HepG2 (cell line): ENCODE results near the gene CMIP. TPM values are rescaled to one million over a fixed set of nuclear protein-coding genes. Genes with fewer than 3 reads are reported as not detected.
A peak's percentile ranks its signal among the peaks of the same experiment; 100 is the strongest.

ENCODE experiments used
- FOXO1 ChIP-seq: sonication (generic); formaldehyde crosslinking; IDR thresholded peaks from 2 replicates; pipeline ENCODE4 v1.4.0; 2020; ENCODE audit warnings: missing genetic modification reagents
- JUND ChIP-seq: sonication (generic); formaldehyde crosslinking; IDR thresholded peaks from 2 replicates; pipeline ENCODE4 v1.8.0; 2022; ENCODE audit warnings: mild to moderate bottlenecking, missing genetic modification reagents
- KLF11 ChIP-seq: IDR thresholded peaks from 2 replicates; pipeline ENCODE4 v1.6.1; 2016; ENCODE audit warnings: missing compliant biosample characterization
- NR2F6 ChIP-seq, 2 experiments: IDR thresholded peaks; 2 replicates each; pipeline ENCODE4 v1.6.1; 2016; ENCODE audit warnings: antibody characterized with exemption in 1 of 2, mild to moderate bottlenecking in 1 of 2
- SATB2 ChIP-seq: sonication (generic); formaldehyde crosslinking; IDR thresholded peaks from 2 replicates; pipeline ENCODE4 v1.5.0; 2020; ENCODE audit warnings: missing genetic modification reagents
- TEAD2 ChIP-seq: sonication (generic); formaldehyde crosslinking; IDR thresholded peaks from 2 replicates; pipeline ENCODE4 v1.9.0; 2021; ENCODE audit warnings: missing genetic modification reagents
- ZBTB3 ChIP-seq: sonication (generic); formaldehyde crosslinking; IDR thresholded peaks from 2 replicates; pipeline ENCODE4 v1.4.0; 2020; ENCODE audit warnings: low read depth, mild to moderate bottlenecking, moderate library complexity, missing genetic modification reagents, borderline replicate concordance
- ZNF225 ChIP-seq: sonication (generic); formaldehyde crosslinking; IDR thresholded peaks from 2 replicates; pipeline ENCODE4 v1.4.0; 2020; ENCODE audit warnings: mild to moderate bottlenecking, missing genetic modification reagents
- ZNF660 ChIP-seq: sonication (generic); formaldehyde crosslinking; IDR thresholded peaks from 2 replicates; pipeline ENCODE4 v1.5.1; 2020; ENCODE audit warnings: mild to moderate bottlenecking, low read depth, missing genetic modification reagents, borderline replicate concordance
- ZNF713 ChIP-seq: sonication (generic); formaldehyde crosslinking; IDR thresholded peaks from 2 replicates; pipeline ENCODE4 v1.4.0; 2020; ENCODE audit warnings: mild to moderate bottlenecking, missing genetic modification reagents
- ZNF761 ChIP-seq: sonication (generic); formaldehyde crosslinking; conservative IDR thresholded peaks from 2 replicates; pipeline ENCODE4 v1.4.0; 2020; ENCODE audit warnings: mild to moderate bottlenecking, missing genetic modification reagents
- polyA plus RNA-seq, 8 experiments: library from polyadenylated mRNA; depleted of rRNA in 3 of 8; stranded (reverse) in 7 of 8; unstranded in 1 of 8; fragments of >200 nt; fragmentation: Illumina TruSeq in 4 of 8; extraction: Trizol in 4 of 8; gene quantifications; 2 replicates each; pipeline versions ENCODE4 v1.2.1 to v1.2.3, GENCODE V29; 2011 to 2016; ENCODE audit warnings: low read depth in 4 of 8, missing spikeins in 1 of 8, mixed read lengths in 1 of 8; ENCODE audit not compliant: insufficient read depth in 1 of 8
- total RNA-seq, 5 experiments: library from RNA; depleted of rRNA; stranded (reverse); fragments of >200 nt; fragmentation: Illumina TruSeq; extraction: Trizol; gene quantifications; 2 replicates each; pipeline ENCODE4 v1.2.3, GENCODE V29; 2016; ENCODE audit warnings: low read depth in 1 of 5
- TF ChIP-seq, protein P1 (sequence below): sonication (generic); formaldehyde crosslinking; IDR thresholded peaks from 2 replicates; pipeline ENCODE4 v1.5.0; 2020; ENCODE audit warnings: mild to moderate bottlenecking, low read depth, missing genetic modification reagents, borderline replicate concordance
- TF ChIP-seq, protein P2 (sequence below): sonication (generic); formaldehyde crosslinking; IDR thresholded peaks from 2 replicates; pipeline ENCODE4 v1.4.0; 2020; ENCODE audit warnings: missing genetic modification reagents, mild to moderate bottlenecking, borderline replicate concordance
- TF ChIP-seq, protein P3 (sequence below): sonication (generic); formaldehyde crosslinking; IDR thresholded peaks from 2 replicates; pipeline ENCODE4 v1.4.0; 2020; ENCODE audit warnings: mild to moderate bottlenecking, missing genetic modification reagents
- TF ChIP-seq, protein P4 (sequence below): sonication (generic); formaldehyde crosslinking; IDR thresholded peaks from 2 replicates; pipeline ENCODE4 v1.4.0; 2020; ENCODE audit warnings: missing genetic modification reagents; ENCODE audit errors: not compliant biosample characterization
- TF ChIP-seq, protein P5 (sequence below): sonication (generic); formaldehyde crosslinking; IDR thresholded peaks from 2 replicates; pipeline ENCODE4 v1.4.0; 2020; ENCODE audit warnings: mild to moderate bottlenecking, missing genetic modification reagents
- TF ChIP-seq, protein P6 (sequence below): sonication (generic); formaldehyde crosslinking; conservative IDR thresholded peaks from 2 replicates; pipeline ENCODE4 v1.4.0; 2020; ENCODE audit warnings: missing genetic modification reagents

The CMIP gene
- total and polyA plus RNA-seq, 2 of the 13 experiments (the other 11 are each of a cell fraction or from before 2014, with no cell fraction given): 10.9 to 18.1 TPM

DNA sequence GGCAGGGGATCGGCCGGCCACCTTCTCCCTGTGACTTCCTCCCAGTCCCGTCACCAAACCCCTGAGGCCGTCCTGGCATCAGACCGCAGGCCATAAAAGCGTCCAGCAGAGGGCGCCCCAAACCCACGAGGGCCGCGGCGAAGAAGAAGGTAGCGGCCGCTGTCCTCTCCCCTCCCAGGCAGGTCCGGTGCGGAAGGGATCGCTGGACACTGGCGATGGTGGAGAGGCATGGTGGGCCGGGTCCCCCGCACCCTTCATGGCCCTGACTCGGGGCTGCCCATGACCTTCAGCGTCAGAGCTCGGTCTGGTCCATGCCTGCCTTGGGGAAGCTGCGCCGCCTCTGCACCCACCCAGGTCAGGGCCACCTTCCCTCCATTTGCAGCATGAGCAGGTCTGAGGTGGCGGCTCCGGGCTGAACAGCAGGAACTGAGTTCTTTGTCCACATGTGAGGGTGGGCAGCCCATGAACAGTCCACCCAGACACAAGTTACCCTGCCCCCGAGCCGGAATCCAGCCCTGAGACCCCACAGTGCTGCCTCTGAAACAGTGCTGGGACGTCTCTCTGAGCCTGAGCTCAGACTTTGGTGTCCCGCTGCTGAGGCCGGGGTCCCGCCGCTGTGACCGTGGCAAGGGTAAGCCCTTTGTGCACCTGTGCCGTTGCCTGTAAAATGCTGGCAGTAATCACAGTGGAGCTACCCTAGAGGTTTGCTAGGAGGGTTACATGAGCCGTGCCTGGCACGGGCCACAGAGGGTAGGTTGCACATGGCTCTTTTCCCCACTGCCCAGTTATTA is 40.8 kb upstream of the CMIP start (continued):
- TF ChIP-seq JUND (CRISPR knock-in tag): 0 out of 2 replicates have a peak, but pooled peaks have one; percentile 56
- no peak for TF ChIP-seq ZBTB3 (CRISPR knock-in tag)
- TF ChIP-seq TEAD2 (CRISPR knock-in tag): no peak
- TF ChIP-seq ZNF660 (CRISPR knock-in tag): no peak
- no peak for TF ChIP-seq NR2F6 (IDR thresholded peaks at IDR 0.05)
- TF ChIP-seq NR2F6 (CRISPR knock-in tag; IDR thresholded peaks at IDR 0.05): peak; percentile 66
- TF ChIP-seq SATB2 (CRISPR knock-in tag): 0 out of 2 replicates have a peak, but pooled peaks have one; percentile 43
- TF ChIP-seq, protein P1, sequence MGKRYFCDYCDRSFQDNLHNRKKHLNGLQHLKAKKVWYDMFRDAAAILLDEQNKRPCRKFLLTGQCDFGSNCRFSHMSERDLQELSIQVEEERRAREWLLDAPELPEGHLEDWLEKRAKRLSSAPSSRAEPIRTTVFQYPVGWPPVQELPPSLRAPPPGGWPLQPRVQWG (CRISPR knock-in tag): no peak
- TF ChIP-seq FOXO1 (CRISPR knock-in tag): peak; percentile 59; the same call in 1 of the 2 replicates
- TF ChIP-seq, protein P2, sequence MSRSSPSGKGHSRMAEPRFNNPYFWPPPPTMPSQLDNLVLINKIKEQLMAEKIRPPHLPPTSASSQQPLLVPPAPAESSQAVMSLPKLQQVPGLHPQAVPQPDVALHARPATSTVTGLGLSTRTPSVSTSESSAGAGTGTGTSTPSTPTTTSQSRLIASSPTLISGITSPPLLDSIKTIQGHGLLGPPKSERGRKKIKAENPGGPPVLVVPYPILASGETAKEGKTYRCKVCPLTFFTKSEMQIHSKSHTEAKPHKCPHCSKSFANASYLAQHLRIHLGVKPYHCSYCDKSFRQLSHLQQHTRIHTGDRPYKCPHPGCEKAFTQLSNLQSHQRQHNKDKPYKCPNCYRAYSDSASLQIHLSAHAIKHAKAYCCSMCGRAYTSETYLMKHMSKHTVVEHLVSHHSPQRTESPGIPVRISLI (CRISPR knock-in tag): 0 out of 2 replicates have a peak, but pooled peaks have one; percentile 43
- TF ChIP-seq, protein P3, sequence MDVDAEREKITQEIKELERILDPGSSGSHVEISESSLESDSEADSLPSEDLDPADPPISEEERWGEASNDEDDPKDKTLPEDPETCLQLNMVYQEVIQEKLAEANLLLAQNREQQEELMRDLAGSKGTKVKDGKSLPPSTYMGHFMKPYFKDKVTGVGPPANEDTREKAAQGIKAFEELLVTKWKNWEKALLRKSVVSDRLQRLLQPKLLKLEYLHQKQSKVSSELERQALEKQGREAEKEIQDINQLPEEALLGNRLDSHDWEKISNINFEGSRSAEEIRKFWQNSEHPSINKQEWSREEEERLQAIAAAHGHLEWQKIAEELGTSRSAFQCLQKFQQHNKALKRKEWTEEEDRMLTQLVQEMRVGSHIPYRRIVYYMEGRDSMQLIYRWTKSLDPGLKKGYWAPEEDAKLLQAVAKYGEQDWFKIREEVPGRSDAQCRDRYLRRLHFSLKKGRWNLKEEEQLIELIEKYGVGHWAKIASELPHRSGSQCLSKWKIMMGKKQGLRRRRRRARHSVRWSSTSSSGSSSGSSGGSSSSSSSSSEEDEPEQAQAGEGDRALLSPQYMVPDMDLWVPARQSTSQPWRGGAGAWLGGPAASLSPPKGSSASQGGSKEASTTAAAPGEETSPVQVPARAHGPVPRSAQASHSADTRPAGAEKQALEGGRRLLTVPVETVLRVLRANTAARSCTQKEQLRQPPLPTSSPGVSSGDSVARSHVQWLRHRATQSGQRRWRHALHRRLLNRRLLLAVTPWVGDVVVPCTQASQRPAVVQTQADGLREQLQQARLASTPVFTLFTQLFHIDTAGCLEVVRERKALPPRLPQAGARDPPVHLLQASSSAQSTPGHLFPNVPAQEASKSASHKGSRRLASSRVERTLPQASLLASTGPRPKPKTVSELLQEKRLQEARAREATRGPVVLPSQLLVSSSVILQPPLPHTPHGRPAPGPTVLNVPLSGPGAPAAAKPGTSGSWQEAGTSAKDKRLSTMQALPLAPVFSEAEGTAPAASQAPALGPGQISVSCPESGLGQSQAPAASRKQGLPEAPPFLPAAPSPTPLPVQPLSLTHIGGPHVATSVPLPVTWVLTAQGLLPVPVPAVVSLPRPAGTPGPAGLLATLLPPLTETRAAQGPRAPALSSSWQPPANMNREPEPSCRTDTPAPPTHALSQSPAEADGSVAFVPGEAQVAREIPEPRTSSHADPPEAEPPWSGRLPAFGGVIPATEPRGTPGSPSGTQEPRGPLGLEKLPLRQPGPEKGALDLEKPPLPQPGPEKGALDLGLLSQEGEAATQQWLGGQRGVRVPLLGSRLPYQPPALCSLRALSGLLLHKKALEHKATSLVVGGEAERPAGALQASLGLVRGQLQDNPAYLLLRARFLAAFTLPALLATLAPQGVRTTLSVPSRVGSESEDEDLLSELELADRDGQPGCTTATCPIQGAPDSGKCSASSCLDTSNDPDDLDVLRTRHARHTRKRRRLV: no peak
- TF ChIP-seq ZNF761 (CRISPR knock-in tag): peak; percentile 37; the same call in 1 of the 2 replicates
- TF ChIP-seq ZNF713 (CRISPR knock-in tag): 0 out of 2 replicates have a peak, but pooled peaks have one; percentile 27
- peak; percentile 96 for TF ChIP-seq ZNF225 (CRISPR knock-in tag)
- TF ChIP-seq, protein P4, sequence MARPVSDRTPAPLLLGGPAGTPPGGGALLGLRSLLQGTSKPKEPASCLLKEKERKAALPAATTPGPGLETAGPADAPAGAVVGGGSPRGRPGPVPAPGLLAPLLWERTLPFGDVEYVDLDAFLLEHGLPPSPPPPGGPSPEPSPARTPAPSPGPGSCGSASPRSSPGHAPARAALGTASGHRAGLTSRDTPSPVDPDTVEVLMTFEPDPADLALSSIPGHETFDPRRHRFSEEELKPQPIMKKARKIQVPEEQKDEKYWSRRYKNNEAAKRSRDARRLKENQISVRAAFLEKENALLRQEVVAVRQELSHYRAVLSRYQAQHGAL (CRISPR knock-in tag): peak; percentile 51
- TF ChIP-seq, protein P5, sequence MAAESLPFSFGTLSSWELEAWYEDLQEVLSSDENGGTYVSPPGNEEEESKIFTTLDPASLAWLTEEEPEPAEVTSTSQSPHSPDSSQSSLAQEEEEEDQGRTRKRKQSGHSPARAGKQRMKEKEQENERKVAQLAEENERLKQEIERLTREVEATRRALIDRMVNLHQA (CRISPR knock-in tag): no peak
- 0 out of 2 replicates have a peak, but pooled peaks have one; percentile 37 for TF ChIP-seq KLF11 (CRISPR knock-in tag)
- TF ChIP-seq, protein P6, sequence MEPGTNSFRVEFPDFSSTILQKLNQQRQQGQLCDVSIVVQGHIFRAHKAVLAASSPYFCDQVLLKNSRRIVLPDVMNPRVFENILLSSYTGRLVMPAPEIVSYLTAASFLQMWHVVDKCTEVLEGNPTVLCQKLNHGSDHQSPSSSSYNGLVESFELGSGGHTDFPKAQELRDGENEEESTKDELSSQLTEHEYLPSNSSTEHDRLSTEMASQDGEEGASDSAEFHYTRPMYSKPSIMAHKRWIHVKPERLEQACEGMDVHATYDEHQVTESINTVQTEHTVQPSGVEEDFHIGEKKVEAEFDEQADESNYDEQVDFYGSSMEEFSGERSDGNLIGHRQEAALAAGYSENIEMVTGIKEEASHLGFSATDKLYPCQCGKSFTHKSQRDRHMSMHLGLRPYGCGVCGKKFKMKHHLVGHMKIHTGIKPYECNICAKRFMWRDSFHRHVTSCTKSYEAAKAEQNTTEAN (CRISPR knock-in tag): no peak
